Measurements from ENCODE around the gene FUCA1.

DNA sequence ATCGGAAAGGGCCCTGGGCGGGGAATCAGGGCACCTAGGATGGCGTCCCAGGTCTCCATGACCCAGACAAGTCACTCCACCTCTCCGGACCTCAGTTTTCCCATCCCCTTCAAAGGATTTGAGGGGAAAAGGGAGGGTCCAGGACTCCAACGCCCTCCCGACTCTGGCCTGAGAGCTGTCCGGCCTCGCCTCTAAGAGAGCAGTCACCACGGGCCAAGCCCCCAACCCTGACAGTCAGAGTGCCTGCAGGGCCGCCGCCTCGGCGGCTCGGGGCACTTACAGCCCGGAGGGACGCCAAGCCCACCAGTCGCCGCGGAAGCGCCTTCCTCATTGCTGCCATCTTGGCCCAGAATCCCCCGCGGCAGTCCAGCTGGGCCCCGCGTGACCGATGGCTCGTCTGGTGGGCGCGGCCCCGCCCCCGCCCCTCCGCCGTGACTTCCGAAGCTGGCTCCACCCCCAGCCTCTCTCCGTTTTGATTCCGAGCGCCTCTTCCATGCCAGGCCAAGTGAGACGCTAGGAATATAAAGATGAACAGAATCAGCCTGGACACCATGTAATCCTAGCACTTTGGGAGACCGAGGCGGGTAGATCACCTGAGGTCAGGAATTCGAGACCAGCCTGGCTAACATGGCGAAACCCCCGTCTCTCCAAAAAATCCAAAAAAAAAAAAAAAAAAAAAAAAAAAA lies 42.9 kb downstream of the FUCA1 start, which contains the start of gene HMGCL:
- TF ChIP-seq, protein P1, sequence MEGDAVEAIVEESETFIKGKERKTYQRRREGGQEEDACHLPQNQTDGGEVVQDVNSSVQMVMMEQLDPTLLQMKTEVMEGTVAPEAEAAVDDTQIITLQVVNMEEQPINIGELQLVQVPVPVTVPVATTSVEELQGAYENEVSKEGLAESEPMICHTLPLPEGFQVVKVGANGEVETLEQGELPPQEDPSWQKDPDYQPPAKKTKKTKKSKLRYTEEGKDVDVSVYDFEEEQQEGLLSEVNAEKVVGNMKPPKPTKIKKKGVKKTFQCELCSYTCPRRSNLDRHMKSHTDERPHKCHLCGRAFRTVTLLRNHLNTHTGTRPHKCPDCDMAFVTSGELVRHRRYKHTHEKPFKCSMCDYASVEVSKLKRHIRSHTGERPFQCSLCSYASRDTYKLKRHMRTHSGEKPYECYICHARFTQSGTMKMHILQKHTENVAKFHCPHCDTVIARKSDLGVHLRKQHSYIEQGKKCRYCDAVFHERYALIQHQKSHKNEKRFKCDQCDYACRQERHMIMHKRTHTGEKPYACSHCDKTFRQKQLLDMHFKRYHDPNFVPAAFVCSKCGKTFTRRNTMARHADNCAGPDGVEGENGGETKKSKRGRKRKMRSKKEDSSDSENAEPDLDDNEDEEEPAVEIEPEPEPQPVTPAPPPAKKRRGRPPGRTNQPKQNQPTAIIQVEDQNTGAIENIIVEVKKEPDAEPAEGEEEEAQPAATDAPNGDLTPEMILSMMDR (IDR thresholded peaks at IDR 0.05; ENCODE audit: low read depth, low read length), result no peak
- TF ChIP-seq EZH2phosphoT487 (IDR thresholded peaks at IDR 0.05; ENCODE audit: low read depth), result no peak
